GM21360 (cell line): ENCODE data around the gene ZNF695.

Source experiments
- ATAC-seq: cut with Tn5 transposase; IDR thresholded peaks from one replicate; pipeline ENCODE4 v1.9.1; 2021; ENCODE audit warnings: mild to moderate bottlenecking, moderate library complexity; ENCODE audit not compliant: unreplicated experiment

Gene ZNF695

GRCh38 chr1:246959944-246960693, 47.7 kb downstream of the ZNF695 start:
- ATAC-seq = no peak

GRCh38 chr1:246954126-246954525, 53.7 kb downstream of the ZNF695 start:
- ATAC-seq = no peak

- no peak for ATAC-seq
Observed at GRCh38 chr1:246951413-246951812, 56.4 kb downstream of the ZNF695 start.

GRCh38 chr1:246949956-246950355, 57.9 kb downstream of the ZNF695 start:
- ATAC-seq = no peak

- no peak for ATAC-seq
Observed at GRCh38 chr1:246947255-246947654, 60.6 kb downstream of the ZNF695 start.

- no peak for ATAC-seq
Observed at GRCh38 chr1:246946366-246946765, 61.5 kb downstream of the ZNF695 start.
